SW 1271 (cell line): ENCODE measurements around the gene SKIDA1.

ENCODE experiments used
- DNase-seq, 2 experiments: peaks; one replicate each; lab custom pipeline; 2025; lab: John Stamatoyannopoulos, UW

The SKIDA1 gene

DNA sequence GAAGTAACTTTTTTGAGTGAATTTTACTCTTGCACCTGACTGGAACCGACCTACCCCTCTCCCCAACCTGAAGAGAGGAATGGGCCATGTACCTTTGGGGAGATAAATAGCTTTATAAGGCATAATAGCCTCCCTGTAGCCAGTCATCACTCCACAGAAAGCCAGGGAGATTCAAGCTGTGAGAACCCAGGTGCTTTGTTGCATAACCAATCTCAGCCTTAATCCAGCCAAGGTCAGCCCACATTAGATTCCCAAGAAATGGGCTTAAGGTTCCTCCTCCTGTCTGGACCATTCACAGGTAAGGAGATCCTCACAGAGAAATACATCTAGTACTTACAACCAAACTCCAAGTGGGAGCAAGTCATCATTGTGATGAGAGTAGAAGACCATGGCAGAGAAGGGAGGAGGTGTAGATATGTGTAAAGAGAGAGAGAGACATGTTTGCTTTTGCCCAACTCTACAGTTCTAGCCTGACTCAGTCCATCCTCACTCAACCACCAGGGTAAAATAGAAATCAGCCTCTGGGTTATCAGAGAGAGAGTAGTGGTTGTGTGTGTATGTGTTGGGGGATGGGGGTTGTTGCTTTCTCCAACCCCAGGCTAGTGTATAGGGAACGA lies 23.6 kb downstream of the SKIDA1 start:
- DNase-seq: no peak

DNA sequence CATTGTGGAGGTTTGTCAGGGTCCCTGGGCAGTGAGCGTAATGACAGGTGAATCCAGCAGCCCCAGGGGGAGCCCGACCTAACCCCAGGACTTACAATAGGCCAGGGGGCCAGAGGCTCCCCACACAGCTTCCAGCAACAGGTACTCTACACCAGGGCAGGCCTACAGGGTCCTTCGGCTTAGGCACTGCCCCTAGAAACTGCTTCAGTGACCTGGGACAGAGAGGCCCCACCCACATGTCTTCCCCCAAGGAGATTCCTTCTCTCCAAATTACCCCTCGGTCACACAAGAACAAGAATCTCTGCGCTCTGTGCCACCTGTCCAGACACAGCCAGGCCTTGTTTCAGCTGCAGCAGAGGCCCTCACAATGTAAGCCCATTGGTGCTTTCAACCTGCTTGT lies 24.4 kb downstream of the SKIDA1 start:
- DNase-seq: no peak

DNA sequence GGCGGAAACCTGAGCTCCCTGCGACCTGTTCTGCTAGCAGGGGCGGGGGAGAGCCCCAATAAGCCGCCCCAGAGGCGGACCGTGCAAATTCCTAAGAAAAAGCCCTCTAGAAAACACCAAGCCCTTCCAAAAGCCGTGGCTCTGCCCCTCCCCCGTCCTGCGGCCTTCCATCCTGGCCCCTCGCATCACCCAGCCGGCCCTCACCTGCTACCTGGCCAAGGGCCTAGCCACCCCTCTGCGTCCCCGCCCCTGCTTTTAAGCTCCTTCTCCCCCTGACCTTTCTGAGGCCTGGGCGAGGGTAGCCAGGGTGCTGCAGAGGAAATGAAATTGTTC lies 24.9 kb downstream of the SKIDA1 start:
- no peak for DNase-seq

DNA sequence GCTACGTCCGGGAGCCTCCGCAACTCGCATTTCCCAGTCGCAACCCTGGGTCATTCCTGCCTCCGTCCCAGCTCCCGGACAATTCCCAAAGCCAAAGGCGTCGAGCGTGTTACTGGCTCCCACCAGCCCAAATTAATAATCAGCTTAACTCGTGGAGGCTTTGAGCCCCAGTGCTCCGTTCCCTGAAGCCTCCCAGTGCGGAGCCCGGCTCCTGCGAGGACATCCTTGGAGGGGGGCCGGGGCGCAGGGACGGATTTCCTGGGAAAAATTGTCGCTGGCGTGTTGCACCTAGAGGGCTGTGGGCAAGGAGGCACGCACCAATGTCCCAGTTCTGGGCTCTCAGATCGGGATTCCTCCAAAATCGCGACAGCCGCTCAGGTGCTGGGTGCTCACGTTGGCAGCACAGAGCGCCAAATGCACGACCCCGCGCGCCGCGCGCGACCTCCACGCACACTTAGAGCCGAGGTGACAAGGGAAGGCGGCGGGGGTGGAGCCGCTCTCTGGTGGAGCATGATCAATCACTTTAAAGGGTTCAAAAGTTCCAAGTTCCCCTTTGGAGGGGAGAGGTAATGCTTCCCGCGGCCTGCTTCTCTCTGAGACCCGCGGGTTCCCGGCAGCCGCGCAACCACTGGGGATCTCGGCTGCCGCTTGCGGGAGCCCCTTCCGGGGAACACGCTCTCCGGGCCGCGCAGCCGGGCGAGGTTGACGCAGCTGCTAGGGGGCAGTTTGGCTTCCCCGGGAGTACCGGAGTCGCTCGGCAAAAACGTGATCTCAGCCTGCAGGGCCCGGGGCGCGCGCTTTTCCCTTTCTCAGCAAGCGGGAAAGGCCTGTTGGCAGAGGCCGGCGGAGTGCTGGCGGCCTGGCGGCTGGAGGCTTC lies 25.5 kb downstream of the SKIDA1 start:
- DNase-seq: no peak

DNA sequence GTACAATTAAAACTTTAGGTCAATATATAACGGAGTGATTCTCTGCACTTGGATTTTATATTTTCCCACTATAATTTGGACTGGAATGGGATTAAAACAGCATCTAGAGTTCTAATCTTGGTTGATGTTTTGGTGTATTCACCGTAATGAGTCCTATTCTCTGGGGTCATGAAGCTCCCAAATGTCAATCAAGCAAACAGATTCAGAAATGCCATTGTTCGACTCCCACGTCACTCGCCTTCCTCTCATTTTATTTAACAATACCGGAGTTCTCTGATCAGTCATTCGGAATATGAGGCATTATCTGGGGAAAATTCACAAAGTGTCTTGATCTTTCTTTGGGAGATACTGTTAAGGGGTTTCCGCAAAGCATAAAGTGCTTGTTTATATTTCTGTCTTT lies 26.5 kb downstream of the SKIDA1 start:
- DNase-seq: no peak

DNA sequence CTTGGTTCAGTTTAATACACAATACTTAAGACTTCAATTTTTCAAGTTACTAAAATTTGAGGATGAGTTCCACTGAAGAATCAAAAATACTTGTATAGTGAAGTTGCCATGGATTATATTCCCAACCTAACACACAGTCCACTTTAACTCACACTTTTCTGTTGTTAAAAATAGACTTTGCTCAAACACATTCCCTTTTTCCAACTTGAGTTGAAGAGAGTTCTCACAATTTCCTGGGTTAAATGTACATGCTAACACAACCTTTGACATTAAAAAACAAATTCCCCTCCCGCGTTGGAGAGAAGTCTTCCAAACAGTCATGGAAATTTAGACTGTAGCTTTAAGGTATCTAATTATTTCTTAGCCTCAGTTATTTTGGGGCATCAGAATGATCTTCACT lies 27.1 kb downstream of the SKIDA1 start:
- DNase-seq: no peak

DNA sequence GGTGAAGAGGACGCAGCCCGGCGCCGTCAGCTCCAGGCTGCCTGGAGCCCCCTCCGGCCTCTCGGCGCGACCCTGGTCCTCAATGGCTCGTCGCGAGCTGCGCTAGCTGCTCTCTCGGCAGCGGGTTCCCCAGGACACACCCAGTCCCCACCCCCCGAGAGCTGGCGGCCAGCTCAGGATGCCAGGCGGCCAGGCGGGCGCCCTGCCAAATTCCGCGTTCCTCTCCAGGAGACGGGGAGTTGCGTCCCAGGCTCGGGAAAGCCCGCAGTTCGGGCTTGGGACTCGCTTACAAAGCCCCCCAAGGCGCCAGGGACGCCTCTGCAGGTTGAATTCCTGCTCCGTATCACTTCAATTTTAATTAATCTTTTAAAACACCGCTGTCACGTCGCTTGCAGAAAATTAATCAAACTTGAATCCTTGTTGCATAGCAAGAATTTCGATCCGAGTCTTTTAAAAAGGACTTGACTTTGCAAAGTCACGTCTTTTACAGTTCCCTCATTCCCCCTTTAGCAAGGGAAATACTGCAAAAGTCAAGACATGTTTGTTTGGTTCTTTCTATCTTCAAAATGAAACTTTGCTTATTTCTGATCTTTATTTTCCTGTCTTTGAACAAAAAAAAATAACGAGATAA lies 28.2 kb downstream of the SKIDA1 start:
- DNase-seq: peak; percentile 55 to 83

DNA sequence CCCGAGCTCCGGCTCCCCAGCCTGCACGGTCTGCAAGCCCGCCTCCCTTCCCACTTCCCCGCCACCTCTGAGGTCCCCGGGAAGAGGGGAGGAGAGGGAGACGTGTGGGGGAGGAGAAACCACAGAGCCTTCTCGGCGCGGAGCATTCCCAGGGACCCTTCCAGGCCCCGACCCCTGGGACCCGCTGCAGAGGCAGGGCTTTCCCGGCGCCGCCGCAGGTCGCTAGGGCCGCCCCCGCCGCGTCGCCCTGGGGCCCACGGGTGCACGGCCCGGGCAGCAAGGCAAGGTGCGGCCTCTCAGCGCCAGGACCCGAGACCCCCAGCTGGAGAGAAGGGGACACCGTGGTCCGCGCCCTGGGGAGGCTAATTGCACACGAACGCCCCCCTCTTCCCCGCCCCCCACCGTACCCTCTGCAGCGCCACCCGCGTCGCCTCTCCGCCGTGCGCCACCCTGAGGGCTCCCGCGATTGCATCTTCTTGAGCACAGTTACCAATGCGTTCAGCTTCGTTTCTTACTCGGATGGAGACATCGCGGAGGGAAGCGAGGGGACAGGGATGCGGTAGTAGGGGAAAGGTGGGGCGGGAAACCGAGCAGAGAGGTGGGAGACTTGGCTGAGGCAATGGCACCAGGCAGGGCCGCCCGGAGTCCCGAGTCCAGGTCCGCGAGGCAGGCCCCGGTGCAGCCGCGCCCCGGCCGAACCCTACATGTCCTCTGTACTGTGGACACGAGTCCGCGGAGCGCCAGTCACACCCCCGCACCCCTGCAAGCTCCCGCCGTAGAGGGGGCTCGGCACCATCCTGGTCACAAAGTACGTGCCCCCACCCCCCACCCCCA lies 28.9 kb downstream of the SKIDA1 start:
- DNase-seq: peak; percentile 31 to 62

DNA sequence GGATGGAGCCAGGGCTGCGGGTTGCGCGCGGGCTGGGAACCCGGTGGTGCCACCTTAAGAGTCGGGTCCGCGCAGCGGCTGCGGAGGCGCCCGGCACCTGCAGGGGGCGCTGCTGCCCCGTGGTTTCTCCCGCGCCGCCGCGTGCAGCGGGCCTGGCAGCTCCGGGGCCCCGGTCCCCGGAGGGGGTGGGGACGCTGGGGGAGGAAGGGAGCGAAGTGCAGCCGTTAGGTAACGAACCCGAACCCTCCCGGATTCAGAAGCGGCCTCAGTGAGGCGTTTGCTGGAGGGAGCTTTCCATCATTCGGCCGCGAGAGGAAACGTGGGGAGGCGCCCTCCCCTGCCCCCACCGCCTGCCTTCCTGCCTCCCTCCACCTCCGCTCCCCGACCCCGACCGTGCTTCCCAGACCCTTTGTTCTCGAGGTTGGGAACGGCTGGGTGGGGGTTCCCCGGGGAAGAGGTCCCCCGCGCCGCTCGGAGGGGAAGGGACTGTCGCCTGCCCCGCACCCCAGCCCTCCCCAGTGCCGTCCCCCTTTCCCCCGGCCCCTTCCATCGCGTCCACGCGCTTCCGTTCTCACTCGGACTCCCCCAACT lies 29.6 kb downstream of the SKIDA1 start:
- DNase-seq: peak; percentile 5 to 67

DNA sequence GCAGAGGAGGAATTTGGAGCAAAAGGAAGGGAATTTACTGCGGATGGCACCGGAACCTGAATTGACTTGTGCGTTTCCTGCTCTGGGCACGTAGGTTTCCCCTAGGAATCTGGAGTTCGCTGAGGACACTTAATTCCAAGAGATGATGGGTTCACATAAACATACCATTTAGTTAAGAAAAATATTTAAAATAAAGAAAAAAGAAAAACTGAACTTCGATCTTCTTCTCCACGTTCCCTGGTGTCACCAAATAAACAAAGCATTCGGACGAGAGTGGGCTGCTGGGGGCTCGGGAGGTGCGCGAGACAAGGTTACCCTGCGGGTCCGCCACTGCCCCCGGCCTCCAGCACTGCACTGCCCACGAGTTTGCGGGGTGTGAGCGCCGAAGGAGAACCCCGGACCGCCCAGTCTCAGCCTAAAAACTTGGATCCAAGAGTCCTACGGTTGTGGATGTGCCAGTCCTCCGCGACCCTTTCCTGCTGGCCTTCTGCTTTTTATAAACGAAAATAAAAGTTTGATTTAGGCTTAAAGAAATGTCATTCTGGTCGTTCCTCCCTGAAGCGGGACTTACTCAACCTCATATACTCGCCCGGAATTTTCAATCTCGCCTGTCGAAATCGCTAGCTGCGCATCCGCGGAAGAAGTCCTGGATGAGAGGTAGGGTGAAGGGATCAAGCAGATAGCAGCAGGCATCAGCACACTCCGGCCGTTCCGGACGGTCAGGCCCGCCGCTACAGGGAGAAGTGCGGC lies 30.3 kb downstream of the SKIDA1 start:
- DNase-seq: peak in 1 of 2 experiments; percentile 12

DNA sequence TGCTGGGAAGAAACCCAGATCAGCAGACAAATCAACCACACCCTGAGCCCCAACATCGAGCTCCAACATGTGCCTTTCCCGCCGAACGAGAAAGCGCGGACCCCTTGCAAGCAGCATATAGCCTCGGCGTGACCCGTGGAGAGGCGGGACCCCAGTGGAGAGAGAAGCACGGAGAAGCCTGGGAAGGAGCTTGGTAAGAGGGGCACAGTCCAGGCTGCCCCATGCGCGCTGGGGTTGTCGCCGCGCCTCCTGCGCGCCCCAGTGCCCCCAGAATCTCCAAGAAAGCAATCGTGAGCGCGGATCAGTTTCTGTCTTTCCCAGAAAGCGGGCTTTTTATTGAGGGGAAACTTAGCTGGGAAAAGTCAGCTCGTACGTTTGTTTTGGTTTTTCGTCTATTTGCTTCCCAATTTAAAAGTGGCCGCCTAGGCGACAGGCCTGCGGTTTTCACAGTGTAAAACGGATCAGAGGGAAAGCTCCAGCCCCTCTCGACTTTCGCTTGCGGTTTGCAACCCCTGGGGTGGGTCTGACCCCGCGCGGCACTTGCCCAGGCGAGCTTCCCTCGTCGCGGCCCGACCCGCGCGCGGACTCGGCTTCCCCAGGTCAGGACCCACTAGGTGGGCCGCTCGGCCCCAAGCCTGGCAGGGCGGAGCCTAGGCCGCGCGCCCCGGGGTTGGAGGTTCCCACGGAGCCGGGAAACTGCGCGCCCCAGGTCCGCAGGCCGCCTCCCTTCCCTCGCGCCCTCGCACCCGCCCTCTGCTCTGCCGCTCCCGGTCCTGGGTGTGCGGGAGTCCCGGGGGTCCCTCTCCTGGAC lies 31.1 kb downstream of the SKIDA1 start:
- DNase-seq: no peak

DNA sequence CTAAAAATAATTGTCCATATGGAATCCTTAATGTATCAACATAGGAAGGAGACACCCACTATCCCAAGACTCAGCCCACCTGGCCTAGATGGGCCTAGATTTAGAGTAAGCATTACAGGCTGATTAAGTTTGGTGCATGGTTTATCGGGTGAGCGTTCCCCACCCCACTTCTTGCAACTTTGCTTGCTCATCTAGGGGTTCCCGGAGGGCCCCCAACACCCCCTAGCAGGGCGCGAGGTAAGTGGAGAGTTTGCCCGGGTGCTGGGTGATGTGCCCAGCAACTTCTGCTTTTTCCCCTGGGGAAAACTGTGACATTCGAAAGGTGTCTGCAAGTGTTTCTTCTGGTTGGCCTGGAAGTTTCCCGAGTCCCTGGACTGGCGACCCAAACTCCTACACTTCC lies 31.7 kb downstream of the SKIDA1 start:
- no peak for DNase-seq

DNA sequence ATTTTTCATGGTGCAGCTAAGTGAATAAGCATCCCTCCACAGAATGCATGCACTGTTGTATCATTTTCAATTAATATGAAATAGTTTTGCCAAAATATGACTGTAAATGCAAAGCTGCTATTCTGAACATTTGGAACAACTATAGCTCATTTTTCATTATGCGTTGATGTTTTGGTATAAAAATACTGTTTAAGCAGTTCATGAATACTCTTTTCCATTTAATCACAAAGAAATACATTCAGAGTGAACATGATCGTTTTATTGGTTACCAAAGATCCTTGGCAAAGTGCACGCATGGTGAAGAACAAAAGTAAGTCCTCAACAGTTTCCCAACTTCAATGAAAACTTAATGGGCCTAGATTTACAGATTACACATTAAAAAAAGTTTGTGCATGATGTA lies 33.1 kb downstream of the SKIDA1 start:
- no peak for DNase-seq

DNA sequence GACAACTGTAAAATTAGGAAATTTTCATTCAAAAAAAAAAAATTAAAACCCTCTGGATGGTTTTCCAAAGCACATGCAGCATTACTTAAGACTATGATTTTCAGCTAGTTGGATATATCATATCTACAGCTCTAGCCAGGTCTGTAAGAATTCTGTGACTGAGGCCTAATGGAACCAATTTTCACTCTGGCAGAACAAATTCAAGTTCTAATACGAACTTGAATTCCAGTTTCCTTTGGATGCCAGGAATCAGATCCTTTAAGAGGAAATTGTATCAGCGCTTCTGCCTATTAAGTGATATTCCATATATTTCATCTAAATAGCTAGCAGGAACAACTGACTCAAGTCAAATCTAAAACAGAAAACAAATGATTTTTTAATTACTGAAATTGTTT lies 34.8 kb downstream of the SKIDA1 start:
- DNase-seq: no peak

DNA sequence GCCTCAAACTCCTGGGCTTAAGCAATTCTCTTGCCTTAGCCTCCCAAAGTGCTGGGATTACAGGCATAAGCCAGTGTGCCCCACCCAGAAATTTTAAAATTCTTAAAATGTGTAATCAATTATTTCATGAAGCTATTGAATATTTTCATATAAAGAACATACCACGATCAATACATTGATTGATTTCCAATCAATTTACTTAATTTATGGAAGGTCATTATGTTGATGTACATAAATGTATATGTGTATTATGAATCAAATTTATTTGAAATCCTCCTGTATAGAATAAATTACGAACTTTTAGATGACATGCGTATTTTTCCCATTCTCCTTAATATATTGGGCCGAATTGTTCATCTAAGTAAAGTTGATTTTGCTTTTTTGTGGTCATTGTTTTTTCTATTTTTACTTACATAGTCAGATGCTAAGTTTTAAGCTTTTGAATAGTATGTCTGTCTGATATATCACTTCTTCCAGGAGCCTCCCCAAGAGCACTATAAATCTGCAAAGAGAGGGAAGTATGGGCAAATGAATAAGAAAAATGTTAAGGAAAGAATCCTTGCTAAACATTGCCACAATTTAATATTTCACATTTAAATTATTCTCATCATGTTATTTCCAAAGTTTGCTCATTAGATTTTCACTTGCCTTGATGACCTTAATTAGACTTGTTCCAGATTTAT lies 35.3 kb downstream of the SKIDA1 start:
- no peak for DNase-seq

DNA sequence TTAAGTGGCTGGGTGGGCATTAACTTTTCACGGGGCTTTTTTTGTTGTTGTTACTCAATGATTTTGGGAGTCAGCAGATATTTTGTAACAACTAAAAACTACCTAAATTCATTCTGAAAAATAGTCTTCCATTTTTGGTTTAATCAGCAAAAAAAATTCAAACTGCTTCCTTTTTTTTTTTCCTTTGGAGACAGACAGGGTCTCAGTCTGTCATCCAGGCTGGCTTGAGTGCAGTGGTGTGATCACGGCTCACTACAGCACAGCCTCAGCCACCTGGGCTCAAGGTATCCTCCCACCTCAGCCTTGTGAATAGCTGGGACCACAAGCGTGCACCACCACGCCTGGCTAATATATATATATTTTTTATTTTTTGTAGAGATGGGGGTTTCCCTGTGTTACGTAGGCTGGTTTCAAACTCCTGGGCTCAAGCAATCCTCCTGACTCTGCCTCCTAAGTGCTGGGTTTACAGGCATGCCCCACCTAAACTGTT lies 36.5 kb downstream of the SKIDA1 start:
- no peak for DNase-seq

DNA sequence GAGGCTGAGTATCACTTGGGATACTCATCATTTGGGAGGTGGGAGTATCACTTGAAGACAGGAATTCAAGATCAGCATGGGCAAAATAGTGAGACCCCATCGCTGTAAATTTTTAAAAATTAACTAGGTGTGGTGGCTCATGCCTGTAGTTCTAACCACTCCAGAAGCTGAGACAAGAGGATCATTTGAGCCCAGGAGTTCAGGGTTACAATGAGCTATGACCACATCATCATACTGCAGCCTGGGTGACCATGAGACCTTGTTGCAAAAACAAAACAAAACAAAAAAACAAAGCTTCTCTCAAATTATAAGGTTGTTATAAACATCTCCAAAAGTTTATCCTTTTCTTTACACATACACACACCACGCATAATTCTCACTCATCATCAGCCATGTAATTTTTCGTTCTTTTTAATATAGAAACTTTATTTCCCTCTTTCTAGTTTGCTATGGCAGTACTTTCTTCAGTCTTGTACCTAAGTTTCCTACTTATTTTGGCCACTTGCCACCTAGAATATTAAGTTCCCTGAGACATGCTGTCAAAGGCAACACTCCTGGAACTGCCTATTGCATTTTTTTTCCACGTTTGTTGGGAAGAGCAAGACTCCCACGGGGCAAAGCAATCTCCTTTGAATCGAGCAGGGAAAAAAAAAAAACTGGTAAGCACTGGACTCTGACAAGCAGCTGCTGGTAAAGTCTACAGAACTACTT lies 37.1 kb downstream of the SKIDA1 start:
- DNase-seq: no peak

DNA sequence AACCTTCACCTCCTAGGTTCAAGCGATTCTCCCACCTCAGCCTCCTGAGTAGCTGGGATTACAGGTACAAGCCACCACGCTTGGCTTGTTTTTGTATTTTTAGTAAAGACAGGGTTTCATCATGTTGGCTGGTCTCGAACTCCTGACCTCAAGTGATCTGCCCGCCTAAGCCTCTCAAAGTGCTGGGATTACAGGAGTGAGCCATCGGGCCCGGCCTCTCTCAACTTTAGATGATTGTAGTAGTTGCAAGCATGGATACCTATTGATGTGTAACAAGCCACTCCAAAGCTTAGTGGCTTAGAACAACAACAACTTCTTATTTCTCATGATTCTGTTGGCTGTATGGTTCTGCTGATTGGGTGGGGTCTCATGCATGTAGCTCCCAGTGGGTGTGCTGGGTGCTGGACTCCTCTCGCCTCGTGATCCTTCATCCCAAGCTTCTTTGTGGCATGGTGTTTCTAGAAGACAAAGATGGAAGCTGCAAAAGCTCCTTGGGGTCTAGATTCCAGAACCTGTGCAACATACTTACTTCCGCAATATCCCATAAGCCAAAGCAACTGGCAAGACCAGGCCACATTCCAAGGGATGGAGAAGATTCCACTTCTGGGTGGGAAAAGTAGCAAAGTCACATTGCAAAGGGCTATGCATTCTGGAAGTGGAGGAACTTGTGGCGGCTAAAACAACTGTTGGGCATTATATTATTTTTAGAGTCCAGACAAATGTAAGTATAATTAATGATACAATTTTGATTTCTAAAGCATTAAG lies 37.9 kb downstream of the SKIDA1 start:
- DNase-seq: no peak
